ENCODE data around the gene CNTRL.
"Not testable (repeated sequence)": the region's sequence is repeated elsewhere in the genome, so short reads cannot be mapped to it uniquely, and the experiment has no call there.

The CNTRL gene, protein sequence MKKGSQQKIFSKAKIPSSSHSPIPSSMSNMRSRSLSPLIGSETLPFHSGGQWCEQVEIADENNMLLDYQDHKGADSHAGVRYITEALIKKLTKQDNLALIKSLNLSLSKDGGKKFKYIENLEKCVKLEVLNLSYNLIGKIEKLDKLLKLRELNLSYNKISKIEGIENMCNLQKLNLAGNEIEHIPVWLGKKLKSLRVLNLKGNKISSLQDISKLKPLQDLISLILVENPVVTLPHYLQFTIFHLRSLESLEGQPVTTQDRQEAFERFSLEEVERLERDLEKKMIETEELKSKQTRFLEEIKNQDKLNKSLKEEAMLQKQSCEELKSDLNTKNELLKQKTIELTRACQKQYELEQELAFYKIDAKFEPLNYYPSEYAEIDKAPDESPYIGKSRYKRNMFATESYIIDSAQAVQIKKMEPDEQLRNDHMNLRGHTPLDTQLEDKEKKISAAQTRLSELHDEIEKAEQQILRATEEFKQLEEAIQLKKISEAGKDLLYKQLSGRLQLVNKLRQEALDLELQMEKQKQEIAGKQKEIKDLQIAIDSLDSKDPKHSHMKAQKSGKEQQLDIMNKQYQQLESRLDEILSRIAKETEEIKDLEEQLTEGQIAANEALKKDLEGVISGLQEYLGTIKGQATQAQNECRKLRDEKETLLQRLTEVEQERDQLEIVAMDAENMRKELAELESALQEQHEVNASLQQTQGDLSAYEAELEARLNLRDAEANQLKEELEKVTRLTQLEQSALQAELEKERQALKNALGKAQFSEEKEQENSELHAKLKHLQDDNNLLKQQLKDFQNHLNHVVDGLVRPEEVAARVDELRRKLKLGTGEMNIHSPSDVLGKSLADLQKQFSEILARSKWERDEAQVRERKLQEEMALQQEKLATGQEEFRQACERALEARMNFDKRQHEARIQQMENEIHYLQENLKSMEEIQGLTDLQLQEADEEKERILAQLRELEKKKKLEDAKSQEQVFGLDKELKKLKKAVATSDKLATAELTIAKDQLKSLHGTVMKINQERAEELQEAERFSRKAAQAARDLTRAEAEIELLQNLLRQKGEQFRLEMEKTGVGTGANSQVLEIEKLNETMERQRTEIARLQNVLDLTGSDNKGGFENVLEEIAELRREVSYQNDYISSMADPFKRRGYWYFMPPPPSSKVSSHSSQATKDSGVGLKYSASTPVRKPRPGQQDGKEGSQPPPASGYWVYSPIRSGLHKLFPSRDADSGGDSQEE (N-terminal part only)

DNA sequence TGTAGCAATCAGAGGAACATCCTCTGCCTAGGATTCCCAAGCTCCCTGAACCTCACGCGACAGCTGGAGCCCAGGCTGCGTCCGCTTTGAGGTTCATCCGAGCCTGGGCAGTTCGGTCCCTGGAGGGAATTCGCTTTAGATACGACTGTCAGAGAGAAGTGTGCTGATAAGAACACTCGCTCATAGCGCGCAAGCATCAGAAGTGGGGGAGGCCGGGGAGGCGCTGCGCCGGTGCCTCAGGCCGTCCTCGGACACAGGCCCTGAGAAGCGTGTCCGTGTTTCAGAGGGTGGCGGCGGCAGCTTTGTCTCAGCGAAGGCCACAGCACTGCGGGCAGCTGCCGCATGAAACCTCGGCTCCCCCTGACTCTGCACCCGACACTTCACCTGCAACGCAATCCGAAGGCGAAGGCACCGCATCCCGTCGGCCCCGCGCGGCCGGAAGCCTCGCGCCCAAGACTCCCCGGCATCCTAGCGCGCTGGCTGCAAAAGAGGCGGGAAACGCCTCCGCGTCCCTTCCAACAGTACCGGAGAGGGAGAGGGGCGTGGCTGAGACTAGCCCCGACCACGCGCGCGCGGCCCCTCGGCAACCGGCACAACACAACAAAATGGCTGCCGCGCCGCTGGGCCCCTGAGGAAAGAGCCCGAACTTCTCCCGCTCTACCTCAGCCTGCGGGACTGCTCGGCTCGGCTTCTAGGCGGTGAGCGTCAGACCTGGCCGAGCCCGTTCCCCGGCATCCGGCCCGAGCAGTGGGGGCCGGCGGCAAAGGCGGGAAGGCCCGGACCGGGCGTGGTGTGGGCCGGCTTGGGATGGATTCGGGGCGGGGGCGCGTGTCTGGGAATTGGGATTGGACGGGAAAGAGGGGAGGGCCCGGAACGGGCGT, at the start of gene CNTRL:
TSS of gene CNTRL (plus strand) at position 586 of the 881 bp plus-strand sequence. CDS start 13,372 bp downstream, outside the sequence.
- DNase-seq (ENCODE audit: low read depth in 2 of 2) = peak; percentile 87 to 89

DNA sequence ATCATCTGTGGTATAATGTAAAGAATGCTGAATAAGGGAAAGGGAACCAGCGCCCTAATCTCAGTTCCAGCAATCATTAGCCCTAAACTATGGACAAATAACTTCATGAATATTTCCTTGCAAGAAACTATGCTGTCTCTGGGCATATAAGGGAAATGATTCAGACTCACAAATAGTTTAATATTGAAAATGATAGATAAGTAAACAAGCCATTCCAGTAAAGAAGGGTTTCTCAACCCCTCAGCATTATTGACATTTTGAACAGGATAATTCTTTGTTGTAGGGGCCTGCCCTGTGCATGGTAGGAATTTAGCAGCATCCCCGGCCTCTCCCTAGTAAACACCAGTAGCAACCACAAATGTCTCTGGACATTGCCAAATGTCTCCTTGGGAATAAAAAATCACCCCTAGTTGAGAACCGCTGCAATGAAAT, 48.5 kb upstream of the CNTRL start:
- DNase-seq (ENCODE audit: low read depth in 2 of 2) = no peak

DNA sequence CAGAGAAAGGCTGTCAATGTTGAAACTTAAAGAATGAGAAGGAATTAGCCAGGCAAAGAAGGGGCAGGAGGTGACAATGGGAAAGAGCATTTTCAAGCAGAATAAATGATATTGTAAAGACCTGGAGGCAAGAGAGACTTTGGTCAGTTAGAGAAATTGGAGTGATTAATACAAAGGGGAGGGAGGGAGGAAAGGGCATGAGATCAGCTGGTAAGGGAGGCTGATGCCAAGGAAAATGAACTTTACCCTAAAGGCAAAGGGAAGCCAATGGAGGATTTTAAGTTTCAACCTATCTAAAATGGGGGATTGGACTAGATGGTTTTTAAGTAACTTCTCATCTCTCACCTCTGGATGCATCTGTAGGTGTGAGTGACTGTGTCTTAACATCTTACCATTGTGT, 48.0 kb upstream of the CNTRL start:
- DNase-seq (ENCODE audit: low read depth in 2 of 2) = no peak

DNA sequence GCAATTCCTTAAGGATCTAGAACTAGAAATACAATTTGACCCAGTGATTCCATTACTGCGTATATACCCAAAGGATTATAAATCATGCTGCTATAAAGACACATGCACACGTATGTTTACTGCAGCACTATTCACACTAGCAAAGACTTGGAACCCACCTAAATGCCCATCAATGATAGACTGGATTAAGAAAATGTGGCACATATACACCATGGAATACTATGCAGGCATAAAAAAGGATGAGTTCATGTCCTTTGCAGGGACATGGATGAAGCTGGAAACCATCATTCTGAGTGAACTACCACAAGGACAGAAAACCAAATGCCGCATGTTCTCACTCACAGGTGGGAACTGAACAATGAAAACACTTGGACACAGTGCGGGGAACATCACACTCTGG, 46.5 kb upstream of the CNTRL start:
- not testable (repeated sequence) for DNase-seq (ENCODE audit: low read depth in 2 of 2)

DNA sequence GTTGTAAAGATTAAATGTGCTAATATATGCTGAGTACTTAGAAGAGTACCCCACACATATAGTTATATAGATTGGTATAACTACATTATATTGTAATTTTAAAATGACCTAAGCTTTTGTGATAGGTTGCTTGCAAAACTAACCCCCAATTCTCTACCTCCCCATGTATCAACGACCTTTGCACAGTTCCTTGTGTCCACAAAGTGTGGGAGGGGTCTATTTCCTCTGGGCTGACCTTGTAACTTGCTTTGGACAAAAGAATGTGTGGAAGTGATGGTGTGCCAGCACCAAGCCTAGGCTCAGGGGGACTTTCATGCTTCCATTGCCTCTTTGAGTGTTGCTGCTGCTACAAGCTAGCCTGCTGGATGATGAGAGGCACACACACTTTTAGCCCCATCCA, 45.3 kb upstream of the CNTRL start:
- DNase-seq (ENCODE audit: low read depth in 2 of 2) = no peak

DNA sequence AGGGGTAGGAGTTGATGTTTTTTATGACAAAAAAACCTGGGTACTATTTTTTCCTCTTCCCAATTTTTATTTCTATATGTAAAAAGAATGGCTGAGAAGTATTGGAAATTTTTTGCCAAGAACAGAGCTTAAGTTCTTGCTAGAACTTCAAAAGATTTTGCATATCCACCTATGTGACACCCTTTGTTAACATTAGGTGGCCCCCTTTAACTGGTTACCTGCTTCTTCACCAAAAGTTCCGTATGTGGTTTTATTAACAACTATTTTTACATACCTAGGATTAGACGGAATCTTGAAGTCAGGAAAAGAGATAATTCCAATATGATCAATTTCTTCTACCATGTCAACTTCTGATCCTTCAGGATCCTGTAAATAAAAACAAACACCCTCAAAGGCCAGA, 40.2 kb upstream of the CNTRL start:
- DNase-seq (ENCODE audit: low read depth in 2 of 2) = no peak

DNA sequence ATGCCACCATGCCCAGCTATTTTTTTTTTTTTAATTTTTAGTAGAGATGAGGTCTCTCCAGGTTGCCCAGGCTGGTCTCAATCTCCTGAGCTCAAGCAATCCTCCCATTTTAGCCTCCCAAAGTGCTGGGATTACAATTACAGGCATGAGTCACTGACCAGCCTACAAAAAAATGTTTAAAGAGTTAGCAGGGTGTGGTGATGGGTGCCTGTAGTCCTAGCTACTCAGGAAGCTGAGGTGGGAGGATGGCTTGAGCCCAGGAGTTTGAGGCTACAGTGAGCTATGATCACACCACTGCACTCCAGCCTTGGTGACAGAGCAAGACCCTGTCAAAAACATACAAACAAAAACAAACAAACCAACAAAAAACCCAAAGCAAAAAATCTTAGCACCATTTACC, 39.0 kb upstream of the CNTRL start:
- DNase-seq (ENCODE audit: low read depth in 2 of 2) = not testable (repeated sequence)

DNA sequence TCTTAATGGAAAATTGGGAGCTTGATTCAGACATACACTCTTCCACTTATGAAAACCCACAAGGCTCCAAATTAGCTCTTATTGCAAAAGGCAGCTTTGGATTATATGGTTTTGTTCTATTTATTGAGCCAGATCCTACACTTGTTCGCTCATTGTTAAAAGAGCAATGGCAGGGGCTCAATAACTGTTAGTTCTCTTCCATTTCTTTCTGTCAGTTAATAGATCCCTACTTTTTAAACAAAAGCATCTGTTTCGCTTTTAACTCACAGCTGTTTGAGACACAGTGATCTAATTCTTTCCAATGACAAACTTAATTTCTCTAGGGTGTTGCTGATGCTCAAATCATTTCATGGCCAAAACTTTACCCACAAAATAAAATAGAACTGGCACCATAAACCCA, 36.4 kb upstream of the CNTRL start:
- no peak for DNase-seq (ENCODE audit: low read depth in 2 of 2)

DNA sequence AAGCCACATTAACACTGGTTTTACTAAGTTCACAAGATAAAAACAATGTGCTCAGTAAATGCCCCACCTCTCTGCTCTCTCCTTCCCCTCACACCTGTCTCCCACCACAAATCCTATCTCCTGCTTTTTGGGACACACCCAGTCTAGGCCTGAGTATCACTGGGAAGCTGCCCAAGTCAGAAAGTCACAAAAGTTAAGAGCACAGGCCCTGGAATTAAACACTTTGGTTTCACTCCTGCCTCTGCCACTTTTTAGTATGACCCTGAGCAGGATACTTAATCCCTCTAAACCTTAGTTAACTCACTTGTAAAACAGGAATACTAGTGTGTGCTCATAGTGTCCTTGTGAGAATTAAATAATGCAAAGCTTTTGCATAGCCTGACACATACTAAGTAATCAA, 36.0 kb upstream of the CNTRL start:
- DNase-seq (ENCODE audit: low read depth in 2 of 2) = no peak

DNA sequence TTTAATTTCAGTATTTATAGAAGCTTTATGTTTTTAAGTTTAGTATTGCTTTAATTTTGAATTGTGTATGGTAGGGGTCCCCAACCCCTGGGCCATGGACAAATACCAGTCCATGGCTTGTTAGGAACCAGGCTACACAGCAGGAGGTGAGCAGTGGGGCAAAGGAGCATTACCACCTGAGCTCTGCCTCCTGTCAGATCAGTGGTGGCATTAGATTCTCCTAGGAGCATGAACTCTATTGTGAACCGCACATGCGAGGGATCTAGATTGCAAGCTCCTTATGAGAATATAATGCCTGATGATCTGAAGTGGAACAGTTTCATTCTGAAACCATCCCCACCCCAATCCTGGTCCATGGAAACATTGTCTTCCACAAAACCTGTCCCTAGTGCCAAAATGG, 26.6 kb upstream of the CNTRL start:
- no peak for DNase-seq (ENCODE audit: low read depth in 2 of 2)

DNA sequence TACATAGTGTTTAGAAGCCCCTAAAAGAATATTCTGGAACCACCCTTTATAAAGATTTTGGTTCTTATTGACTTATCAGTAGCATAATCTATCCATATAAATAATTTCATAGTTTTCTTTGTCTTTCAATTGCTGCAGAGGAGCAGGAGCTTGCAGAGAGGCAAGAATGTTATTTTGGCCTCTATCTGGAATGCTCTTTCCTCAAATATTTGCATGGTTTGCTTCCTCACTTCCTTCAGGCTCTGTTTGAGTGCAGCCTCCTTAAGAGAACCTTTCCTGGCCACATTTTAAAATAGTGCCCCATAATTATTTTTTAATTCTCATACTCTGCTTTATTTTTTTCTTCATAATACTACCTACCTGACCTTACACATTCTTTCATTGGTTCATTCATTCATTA, 26.1 kb upstream of the CNTRL start:
- no peak for DNase-seq (ENCODE audit: low read depth in 2 of 2)

DNA sequence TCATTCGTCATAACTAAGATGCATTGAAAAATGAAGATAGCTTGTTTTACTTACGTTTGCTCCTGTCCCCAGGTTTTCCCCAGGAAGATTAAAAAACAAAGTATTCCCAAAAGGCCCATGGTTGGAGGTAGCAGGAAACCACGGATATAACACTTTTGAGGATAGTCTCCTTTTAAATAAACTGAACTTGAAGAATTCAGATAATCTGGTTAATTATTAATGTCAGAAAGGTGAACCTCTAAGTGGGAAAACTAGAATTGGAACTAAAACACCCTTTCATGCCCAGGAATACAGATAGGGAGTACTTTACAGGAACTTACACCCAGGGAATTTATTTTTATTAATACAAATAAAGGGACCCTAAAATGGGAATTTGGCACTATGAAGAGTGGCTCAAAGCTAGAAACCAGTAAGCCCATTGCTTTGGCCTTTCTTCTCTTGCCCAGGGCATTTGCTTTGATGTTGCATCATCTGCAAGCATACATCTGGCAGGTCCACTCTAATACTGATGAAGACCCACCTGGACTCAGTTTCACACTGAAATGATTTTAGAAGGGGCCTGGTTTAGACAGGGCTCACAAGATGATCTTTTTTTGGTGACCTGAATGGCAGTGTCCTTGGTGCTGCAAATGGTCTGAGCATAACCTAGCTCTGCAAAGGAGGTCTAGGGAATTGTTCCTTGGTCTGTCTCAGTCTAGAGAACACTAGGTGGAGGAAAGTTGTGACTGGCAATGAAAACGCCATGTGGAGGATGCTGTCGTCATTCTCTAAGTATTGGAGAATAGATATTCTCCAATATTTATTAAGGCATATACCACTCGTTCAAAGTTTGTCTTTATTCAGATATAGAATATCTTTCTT, 24.4 kb upstream of the CNTRL start, which contains the start of gene C5:
TSS of gene C5 (minus strand) at position 148 of the 861 bp plus-strand sequence. CDS start at position 119, 29 bp downstream.
- DNase-seq (ENCODE audit: low read depth in 2 of 2) = no peak

DNA sequence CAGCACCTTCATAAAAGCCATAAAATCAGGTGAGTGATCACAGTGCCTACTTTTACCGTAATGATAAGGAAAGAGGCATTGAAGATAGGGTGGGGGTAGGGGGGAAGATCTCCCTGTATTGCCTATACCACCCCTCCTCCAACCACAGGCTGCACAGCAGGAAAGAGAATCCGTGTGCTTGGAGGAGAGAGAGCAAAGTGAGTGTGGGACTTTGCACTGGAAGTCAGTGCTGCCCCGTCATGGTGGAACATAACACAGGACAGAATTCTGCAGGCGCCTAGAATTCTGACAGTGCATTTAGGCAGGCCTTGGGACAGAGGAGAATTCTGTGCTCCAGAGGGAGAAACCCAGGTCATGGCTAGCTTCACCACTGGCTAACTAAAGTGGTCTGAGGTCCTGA, 21.2 kb upstream of the CNTRL start:
- DNase-seq (ENCODE audit: low read depth in 2 of 2) = no peak

DNA sequence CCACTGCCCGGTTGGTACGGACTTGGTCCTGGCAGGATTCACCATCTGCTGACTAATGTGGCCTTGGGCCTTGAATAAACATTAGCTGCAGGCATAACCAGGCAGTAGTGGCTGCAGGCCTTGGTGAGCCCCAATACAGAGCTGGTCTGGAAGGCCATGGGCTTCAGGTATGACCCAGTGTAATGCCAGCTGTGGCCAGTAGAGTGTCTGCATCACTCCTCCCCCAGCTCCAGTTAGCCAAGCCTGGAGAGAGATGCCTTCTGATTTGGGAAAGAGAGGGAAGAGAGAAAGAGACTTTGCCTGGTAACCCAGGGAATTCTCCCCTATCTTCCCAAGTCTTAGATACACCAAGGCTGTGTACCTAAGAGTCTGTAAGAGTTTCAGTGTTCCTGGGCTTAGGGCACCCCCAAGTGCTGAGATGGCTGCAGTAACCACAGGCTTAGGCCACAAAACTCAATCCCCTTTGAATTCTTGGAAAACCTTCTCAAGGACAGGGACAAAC, 19.1 kb upstream of the CNTRL start:
- DNase-seq (ENCODE audit: low read depth in 2 of 2) = no peak

DNA sequence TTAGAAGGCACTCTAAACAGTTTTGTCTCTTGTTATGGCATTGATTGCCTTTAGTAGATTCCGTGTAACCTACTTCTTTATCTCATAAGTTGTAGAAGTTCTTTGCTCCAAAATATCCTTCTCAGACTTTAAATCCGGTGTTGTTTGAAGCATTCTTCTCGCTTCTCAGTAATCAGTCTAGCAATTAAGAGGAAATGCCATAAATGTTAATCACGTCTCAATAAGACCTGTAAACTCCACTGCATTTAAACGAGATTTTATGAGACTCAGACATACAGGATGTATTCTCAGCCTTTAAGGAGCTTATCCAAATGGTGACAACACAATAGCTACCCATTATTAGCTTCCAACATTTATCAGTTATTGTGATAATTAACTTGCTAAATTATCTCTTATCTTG, 16.9 kb upstream of the CNTRL start:
- no peak for DNase-seq (ENCODE audit: low read depth in 2 of 2)

DNA sequence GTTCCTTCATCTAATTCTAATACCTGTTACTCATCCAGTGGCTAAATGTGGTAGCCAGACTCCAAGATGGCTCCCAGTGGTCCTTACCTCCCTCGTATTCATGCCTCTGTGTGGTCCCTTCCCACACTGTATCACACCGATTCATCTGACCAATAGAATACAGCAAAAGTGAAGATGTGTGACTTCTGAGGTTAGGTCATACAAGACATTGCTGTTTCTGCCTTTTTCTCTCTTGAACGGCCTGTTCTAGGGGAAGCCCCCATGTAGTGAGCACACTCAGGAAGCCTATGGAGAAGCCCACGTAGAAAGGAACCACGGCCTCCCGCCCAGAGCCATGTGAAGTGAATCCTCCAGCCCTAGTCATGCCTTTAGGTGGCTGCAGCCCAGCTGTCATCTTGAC, 15.2 kb upstream of the CNTRL start:
- no peak for DNase-seq (ENCODE audit: low read depth in 2 of 2)

DNA sequence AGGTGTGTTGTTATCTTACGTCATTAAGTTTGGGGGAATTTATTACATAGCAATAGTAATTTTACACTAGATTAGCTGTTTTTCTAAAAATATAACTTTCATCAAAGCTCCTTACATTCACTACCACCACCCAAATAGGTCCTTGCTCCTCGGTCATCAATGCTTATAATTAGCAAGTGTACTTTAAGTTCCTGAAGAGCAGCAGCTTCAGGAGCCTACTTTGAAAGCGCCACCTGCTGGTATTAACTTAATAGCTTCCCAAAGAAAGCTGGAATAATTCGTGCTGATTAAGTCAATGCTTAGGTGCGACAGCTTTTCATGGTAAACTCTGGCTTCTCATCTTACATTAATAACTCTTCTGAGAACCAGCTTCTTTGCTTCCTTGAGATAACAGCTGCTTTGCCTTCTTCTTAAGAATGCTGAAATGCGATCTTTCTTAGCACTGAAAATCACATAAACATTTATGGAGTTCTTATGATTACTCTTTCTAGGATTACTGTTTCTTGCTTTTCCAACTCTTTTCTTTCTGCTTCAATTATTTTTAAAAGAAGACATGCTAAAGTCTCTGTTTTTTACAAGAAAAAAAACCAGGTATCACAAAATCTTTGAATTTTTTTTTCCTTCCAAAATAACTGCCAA, 14.6 kb upstream of the CNTRL start:
- peak in 1 of 2 donors; percentile 39 for DNase-seq (ENCODE audit: low read depth in 2 of 2)

DNA sequence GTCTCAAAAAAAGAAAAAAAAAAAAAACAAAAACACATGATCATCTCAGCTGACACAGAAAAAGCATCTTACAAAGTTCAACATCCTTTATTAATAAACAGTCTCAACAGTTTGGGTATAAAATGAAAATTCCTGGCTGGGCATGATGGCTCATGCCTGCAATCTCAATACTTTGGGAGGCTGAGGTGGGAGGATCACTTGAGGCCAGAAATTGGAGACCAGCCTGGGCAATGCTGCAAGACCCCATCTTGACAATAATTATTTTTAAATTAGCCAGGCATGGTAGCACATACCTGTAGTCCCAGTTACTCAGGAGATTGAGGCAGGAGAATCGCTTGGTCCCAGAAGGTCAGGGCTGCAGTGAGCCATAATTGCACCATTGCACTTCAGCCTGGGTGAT, 7.9 kb upstream of the CNTRL start:
- no peak for DNase-seq (ENCODE audit: low read depth in 2 of 2)

DNA sequence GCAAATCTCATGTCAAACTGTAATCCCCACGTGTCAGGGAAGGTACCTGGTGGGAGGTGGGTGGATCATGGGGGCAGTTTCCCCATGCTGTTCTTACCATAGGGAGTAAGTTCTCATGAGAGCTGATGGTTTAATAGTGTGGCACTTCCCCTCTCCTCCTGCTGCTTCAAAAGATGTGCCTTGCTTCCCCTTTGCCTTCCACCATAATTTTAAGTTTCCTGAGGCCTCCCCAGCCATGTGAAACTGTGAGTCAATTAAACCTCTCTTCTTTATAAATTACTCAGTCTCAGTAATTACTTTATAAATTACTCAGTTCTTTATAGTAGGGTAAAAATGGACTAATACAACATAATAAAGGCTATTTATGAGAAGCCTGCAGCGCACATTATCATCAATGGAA, 7.1 kb upstream of the CNTRL start:
- DNase-seq (ENCODE audit: low read depth in 2 of 2) = no peak
